GM12801 (cell line): Measurements from ENCODE around the gene ZNF362.

Experiments used
- TF ChIP-seq, protein P1 (sequence below): IDR thresholded peaks from one replicate; pipeline ENCODE4 v1.5.1; 2011; ENCODE audit warnings: control low read depth; ENCODE audit not compliant: insufficient read length; ENCODE audit errors: extremely low read depth

The ZNF362 gene, protein sequence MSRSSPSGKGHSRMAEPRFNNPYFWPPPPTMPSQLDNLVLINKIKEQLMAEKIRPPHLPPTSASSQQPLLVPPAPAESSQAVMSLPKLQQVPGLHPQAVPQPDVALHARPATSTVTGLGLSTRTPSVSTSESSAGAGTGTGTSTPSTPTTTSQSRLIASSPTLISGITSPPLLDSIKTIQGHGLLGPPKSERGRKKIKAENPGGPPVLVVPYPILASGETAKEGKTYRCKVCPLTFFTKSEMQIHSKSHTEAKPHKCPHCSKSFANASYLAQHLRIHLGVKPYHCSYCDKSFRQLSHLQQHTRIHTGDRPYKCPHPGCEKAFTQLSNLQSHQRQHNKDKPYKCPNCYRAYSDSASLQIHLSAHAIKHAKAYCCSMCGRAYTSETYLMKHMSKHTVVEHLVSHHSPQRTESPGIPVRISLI

DNA sequence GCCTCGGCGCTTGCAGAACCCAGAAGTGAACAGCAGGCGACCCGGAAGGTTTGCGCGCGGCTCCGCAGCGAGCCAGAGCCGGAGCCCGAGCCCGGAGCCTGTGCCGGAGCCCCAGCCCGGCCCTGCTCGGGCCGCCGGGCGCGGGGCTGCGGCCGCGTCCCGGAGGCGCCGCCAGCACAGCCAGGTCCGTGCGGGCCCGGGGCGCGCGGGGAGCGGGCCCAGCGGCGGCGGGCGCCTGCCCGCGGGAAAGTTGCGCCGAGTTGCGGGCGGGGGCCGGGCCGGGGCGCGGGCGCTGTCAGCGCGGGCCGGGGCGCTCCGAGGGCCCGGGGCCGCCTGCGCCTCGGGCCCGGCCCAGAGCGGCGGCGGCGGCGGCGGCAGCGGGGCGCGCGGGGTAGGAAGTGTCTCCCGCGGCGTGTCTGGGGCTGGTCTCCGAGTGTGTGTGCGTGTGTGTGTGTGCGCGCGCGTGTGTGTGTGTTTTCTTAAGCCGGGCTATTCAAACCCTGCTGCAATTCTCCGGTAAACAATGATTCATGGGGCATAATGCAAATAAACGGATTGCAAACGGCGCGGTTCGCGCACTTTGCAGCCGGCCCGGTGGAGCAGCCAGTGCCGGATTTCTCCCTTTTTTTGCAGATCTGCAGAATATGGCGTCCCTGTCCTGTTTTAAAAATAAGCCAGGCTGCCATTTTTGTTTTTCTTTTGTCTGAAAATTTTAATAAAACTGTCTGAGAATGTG lies at the start of gene ZNF362:
ZNF362 (plus strand) TSS at position 22 of the 736 bp plus-strand sequence. CDS start 14,083 bp downstream, outside the sequence.
- TF ChIP-seq, protein P1, sequence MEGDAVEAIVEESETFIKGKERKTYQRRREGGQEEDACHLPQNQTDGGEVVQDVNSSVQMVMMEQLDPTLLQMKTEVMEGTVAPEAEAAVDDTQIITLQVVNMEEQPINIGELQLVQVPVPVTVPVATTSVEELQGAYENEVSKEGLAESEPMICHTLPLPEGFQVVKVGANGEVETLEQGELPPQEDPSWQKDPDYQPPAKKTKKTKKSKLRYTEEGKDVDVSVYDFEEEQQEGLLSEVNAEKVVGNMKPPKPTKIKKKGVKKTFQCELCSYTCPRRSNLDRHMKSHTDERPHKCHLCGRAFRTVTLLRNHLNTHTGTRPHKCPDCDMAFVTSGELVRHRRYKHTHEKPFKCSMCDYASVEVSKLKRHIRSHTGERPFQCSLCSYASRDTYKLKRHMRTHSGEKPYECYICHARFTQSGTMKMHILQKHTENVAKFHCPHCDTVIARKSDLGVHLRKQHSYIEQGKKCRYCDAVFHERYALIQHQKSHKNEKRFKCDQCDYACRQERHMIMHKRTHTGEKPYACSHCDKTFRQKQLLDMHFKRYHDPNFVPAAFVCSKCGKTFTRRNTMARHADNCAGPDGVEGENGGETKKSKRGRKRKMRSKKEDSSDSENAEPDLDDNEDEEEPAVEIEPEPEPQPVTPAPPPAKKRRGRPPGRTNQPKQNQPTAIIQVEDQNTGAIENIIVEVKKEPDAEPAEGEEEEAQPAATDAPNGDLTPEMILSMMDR = no peak

DNA sequence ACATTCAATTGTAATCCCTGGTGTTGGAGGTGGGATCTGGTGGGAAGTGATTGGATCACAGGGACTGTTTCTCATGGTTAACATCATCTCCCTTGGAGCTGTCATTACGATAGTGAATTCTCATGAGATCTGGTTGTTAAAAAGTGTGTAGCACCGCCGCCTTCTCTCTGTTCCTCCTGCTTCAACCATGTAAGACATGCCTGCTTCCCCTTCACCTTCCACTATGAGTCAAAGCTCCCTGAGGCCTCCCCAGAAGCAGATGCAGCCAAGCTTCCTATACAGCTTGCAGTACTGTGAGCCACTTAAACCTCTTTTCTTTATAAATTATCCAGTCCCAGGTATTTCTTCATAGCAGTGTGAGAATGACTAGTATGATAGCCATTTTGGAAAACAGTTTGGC lies 44.3 kb upstream of the ZNF362 start:
- TF ChIP-seq, protein P1 = no peak

DNA sequence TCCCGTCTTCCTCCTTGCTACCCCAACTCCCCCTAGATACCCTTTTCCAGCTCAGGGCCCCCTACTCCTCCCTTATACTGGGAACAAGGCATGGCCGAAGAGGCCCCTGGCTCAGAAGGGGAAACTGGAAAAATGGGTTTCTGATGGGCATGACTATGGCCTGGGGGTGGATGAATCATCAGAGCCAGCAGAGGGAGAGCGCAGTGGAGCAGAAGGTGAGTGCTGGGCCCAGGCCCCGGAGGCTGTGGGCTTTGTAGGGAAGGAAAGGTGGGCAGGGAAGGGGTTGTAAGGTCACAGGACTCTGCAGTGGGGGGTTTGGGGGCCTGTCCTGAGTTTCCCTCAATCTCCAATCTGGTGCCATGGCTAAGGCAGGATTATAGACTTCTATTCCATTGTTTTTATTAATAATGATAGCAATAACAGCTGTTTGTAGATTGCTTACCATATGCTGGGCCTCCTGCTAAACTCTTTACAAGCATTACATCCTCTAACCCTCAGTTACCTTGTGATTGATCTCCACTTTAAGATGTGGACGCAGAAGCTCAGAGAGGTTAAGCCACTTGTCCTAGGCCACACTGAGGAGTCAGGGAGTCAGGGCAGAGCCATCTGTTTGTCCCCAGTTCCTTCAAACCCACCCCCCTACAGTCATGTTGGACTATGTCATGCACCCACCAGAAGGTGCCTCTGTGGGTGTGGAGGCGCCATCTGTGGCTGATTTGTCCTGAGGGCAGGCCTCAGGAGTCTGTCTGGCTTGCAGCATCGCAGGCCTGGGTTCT lies 36.2 kb upstream of the ZNF362 start:
- TF ChIP-seq, protein P1 = no peak

DNA sequence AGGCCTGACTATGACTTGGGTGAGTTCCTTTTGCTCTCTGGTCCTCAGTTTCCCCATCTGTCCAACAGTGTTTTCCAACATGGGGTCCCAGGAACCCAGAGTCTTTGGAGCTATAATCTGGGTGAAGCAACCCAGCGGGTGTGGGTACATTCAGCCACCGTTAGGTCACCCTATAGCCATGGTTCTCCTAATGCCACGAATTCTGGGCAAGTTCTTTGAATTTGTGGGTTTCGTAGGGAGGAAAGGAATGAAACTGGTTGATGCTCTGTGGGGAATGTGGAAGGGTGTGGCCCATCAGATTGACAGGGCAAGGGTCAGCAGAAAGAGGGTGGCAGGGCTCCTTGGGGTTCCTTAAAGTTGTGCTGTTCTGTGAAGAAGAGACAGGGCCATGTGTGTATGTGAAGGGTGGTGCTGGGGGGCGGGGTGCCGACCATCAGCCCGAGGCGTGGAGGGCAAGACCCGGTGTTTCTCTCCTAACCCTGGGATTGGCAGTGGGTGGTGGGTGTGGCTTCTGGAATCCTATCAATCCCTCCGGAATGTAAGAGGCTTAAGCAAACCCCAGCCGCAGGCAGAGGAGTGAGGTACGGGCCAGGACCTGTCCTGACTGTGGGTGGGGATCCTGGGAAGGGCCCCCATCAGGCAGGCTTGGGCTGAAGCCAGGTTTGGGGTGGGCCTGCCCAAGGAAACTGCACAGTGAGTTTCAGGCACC lies 35.5 kb upstream of the ZNF362 start:
- TF ChIP-seq, protein P1 = no peak

DNA sequence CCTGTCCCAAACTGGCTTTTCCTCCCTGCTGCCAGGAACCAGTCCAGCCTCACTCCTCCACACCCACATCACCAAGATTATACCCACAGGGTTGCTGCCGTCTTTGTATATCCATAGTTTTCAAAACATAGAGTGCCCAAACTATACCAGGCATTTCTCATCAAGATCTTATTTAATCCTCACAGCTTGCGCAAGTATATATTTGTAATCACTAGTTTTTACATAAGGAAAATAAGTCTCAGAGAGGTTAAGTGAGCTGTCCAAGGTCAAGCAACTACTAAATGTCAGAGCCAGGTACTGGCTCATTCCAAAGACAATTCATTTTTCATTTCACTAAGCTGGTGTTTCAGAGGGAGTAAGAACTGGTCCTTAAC lies 34.9 kb upstream of the ZNF362 start:
- TF ChIP-seq, protein P1 = no peak

DNA sequence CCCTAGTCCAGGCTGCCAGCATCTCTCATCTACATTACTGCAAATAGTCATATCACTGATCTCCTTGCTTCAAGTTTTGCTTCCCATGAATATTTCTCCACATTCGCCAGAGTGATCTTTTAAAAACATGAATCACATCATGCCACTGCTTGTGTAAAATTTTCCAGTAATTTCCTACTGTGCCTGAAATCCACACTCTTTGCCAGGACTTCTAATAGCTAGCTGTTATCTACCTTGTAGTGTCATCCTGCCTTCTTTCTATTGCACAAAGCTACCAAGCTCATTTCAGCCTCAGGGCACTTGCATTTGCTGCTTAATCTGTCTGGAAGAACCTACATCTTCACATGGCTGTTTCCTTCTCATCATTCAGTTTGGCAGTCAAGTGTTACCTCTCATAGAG lies 33.9 kb upstream of the ZNF362 start:
- TF ChIP-seq, protein P1 = no peak
